ENCODE results near the gene FARP1.

The FARP1 gene

GRCh38 chr13:98328511-98328910, 185.6 kb downstream of the FARP1 start:
- H3K27ac ChIP-seq = no peak overlapping the region
- H3K9me3 ChIP-seq = no peaks in the 10 kb centered on the region
- no peaks in the 10 kb centered on the region for H3K27me3 ChIP-seq
- no peak overlapping the region for H3K4me3 ChIP-seq (ENCODE audit: low read depth in 1 of 2, low read length in 1 of 2)
- no peaks in the 10 kb centered on the region for H3K36me3 ChIP-seq
- TF ChIP-seq CTCF (IDR thresholded peaks at IDR 0.05) = no peak
- no peaks in the 10 kb centered on the region for H3K4me1 ChIP-seq (ENCODE audit: control insufficient read depth in 1 of 2, insufficient read depth in 1 of 2, low read depth in 1 of 2, low read length in 1 of 2)

- Histone ChIP-seq H3K36me3 (no peaks in the 10 kb centered on the region), H3K4me3 (ENCODE audit: low read depth in 1 of 2, low read length in 1 of 2) (no peak overlapping the region), H3K9me3 (no peaks in the 10 kb centered on the region), H3K4me1 (ENCODE audit: control insufficient read depth in 1 of 2, insufficient read depth in 1 of 2, low read depth in 1 of 2, low read length in 1 of 2) (no peaks in the 10 kb centered on the region), H3K27ac (no peak overlapping the region), H3K27me3 (no peaks in the 10 kb centered on the region)
- TF ChIP-seq CTCF (IDR thresholded peaks at IDR 0.05) = no peak
These were observed 189.3 kb downstream of the FARP1 start for GRCh38 chr13:98332222-98332621.

GRCh38 chr13:98332691-98333090, 189.8 kb downstream of the FARP1 start:
- no peak for TF ChIP-seq CTCF (IDR thresholded peaks at IDR 0.05)
- Histone ChIP-seq H3K9me3 (no peaks in the 10 kb centered on the region), H3K4me3 (ENCODE audit: low read depth in 1 of 2, low read length in 1 of 2) (no peak overlapping the region), H3K27me3 (no peaks in the 10 kb centered on the region), H3K36me3 (no peaks in the 10 kb centered on the region), H3K4me1 (ENCODE audit: control insufficient read depth in 1 of 2, insufficient read depth in 1 of 2, low read depth in 1 of 2, low read length in 1 of 2) (no peaks in the 10 kb centered on the region), H3K27ac (no peak overlapping the region)

GRCh38 chr13:98333486-98333885, 190.6 kb downstream of the FARP1 start:
- no peaks in the 10 kb centered on the region for H3K9me3 ChIP-seq
- no peaks in the 10 kb centered on the region for H3K4me1 ChIP-seq (ENCODE audit: control insufficient read depth in 1 of 2, insufficient read depth in 1 of 2, low read depth in 1 of 2, low read length in 1 of 2)
- TF ChIP-seq CTCF (IDR thresholded peaks at IDR 0.05) = no peak
- no peaks in the 10 kb centered on the region for H3K36me3 ChIP-seq
- H3K27ac ChIP-seq = no peak overlapping the region
- no peak overlapping the region for H3K4me3 ChIP-seq (ENCODE audit: low read depth in 1 of 2, low read length in 1 of 2)
- no peaks in the 10 kb centered on the region for H3K27me3 ChIP-seq

GRCh38 chr13:98334620-98335205, 191.8 kb downstream of the FARP1 start:
- Histone ChIP-seq H3K36me3 (no peaks in the 10 kb centered on the region), H3K27ac (no peak overlapping the region), H3K27me3 (no peaks in the 10 kb centered on the region), H3K4me3 (ENCODE audit: low read depth in 1 of 2, low read length in 1 of 2) (no peak overlapping the region), H3K4me1 (ENCODE audit: control insufficient read depth in 1 of 2, insufficient read depth in 1 of 2, low read depth in 1 of 2, low read length in 1 of 2) (no peaks in the 10 kb centered on the region), H3K9me3 (no peaks in the 10 kb centered on the region)
- TF ChIP-seq CTCF (IDR thresholded peaks at IDR 0.05) = no peak

GRCh38 chr13:98335721-98336120, 192.8 kb downstream of the FARP1 start:
- H3K4me1 ChIP-seq (ENCODE audit: control insufficient read depth in 1 of 2, insufficient read depth in 1 of 2, low read depth in 1 of 2, low read length in 1 of 2) = no peaks in the 10 kb centered on the region
- no peak overlapping the region for H3K4me3 ChIP-seq (ENCODE audit: low read depth in 1 of 2, low read length in 1 of 2)
- H3K27ac ChIP-seq = no peak overlapping the region
- H3K9me3 ChIP-seq = no peaks in the 10 kb centered on the region
- no peaks in the 10 kb centered on the region for H3K36me3 ChIP-seq
- H3K27me3 ChIP-seq = no peaks in the 10 kb centered on the region
- TF ChIP-seq CTCF (IDR thresholded peaks at IDR 0.05) = no peak

All from neutrophil (primary cell).